Fibroblast of the aortic adventitia (primary cell): ENCODE data around the gene APOL2. TPM values are rescaled to one million over a fixed set of nuclear protein-coding genes. Genes with fewer than 3 reads are reported as not detected.

Experiments
- DNase-seq: peaks from one replicate; pipeline ENCODE4 v3.0.0-alpha.2; 2010; ENCODE audit warnings: low read depth
- H3K4me3 ChIP-seq: 2 replicates; pipeline ENCODE4 v1.5.1; 2011; ENCODE audit warnings: low read depth, mild to moderate bottlenecking, control low read depth, low read length, moderate library complexity
- total RNA-seq: library from RNA; depleted of rRNA; stranded (reverse); fragments of >200 nt; gene quantifications from 2 replicates; pipeline ENCODE4 v1.2.3, GENCODE V29; 2012; ENCODE audit warnings: low replicate concordance
- TF ChIP-seq, protein P1 (sequence below): IDR thresholded peaks from 2 replicates; pipeline ENCODE4 v1.5.1; 2011; ENCODE audit warnings: mild to moderate bottlenecking, low read length, control low read depth, inconsistent platforms; ENCODE audit not compliant: insufficient read depth

APOL2 gene, protein sequence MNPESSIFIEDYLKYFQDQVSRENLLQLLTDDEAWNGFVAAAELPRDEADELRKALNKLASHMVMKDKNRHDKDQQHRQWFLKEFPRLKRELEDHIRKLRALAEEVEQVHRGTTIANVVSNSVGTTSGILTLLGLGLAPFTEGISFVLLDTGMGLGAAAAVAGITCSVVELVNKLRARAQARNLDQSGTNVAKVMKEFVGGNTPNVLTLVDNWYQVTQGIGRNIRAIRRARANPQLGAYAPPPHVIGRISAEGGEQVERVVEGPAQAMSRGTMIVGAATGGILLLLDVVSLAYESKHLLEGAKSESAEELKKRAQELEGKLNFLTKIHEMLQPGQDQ
- 45.2 and 228 TPM in 2 replicates for total RNA-seq

DNA sequence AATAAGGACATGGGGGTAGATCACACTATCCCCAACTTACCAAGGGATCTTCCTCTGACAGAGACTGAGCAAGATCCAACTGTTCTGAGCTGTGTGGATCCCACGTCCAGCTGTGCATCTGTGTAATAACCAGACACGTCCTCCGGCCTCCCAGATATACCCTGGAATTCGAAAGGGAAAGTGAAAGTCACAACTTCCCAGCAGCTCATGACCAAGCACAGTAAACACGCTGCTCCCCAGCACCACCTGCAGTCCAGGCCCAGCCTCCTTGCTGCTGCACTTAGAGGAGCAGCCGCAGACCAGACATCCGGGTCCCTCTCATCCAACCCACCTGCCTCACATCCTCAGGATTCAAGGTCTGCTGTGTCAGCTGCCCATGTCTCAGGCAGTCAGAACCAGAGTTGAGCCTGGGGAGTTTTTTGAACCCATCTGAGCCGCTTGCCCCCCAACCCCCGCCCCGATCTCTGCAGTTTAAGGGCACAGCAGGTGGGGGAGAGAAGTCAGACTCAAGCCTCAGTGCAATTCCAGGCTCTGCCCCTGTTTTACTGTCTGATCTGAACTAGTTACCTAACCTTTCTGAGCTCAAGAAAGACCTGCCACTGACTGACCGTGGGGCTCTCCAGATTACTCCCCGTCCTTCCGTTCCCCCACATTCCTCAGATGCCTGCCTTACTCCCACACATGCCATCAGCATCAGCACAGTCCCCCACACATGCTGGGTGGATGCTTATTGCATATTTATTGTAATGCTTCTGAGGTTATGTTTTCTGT is at the start of gene APOL2:
Gene APOL2 (minus strand): TSS at position 127 of the 771 bp plus-strand sequence. CDS start 6,365 bp downstream, outside the sequence.
- H3K4me3 ChIP-seq: peak within 1 kb of the TSS; percentile 84
- peak; percentile 92 for DNase-seq
- TF ChIP-seq, protein P1, sequence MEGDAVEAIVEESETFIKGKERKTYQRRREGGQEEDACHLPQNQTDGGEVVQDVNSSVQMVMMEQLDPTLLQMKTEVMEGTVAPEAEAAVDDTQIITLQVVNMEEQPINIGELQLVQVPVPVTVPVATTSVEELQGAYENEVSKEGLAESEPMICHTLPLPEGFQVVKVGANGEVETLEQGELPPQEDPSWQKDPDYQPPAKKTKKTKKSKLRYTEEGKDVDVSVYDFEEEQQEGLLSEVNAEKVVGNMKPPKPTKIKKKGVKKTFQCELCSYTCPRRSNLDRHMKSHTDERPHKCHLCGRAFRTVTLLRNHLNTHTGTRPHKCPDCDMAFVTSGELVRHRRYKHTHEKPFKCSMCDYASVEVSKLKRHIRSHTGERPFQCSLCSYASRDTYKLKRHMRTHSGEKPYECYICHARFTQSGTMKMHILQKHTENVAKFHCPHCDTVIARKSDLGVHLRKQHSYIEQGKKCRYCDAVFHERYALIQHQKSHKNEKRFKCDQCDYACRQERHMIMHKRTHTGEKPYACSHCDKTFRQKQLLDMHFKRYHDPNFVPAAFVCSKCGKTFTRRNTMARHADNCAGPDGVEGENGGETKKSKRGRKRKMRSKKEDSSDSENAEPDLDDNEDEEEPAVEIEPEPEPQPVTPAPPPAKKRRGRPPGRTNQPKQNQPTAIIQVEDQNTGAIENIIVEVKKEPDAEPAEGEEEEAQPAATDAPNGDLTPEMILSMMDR: peak; percentile 87

DNA sequence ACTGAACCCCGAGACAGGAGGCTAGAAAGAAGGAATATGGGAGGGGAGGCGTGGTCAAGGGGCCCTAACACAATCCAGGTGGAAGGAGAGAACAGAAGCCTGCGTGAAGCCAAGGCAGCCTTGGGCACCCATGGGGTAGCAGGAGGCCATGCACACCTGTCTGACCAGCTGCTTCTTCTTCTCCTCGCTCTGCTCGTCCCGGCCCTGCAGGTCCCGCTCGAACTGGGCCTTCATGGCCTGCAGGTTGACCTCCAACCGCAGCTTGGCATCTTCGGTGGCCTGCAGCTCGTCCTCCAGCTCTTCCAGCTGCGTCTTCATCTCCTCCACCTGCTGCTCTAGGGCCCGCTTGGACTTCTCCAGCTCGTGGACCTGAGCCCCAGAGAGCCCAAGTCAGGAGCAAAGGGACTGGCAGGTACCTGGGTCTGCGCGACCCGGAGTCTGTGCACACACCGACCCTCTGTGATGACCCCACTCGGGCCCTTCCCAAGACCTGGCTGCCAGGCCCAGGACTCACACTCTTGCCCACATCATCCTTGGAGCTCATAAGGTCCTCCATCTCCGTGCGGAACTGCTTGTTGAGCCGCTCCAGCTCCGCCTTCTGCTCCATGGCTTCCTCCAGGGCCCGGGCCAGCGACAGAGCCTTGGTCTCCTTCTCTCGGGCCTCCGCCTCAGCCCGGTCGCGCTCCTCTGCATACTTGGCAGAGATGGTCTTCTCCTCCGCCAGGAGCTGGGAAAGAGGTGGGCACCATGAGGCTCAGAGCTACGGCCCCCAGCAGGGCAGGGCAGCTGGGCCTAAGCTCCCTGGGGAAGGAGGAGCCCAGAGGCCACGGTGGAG is 49.5 kb upstream of the APOL2 start:
- TF ChIP-seq, protein P1: no peak
- DNase-seq: no peak
- H3K4me3 ChIP-seq: no peak overlapping the region

DNA sequence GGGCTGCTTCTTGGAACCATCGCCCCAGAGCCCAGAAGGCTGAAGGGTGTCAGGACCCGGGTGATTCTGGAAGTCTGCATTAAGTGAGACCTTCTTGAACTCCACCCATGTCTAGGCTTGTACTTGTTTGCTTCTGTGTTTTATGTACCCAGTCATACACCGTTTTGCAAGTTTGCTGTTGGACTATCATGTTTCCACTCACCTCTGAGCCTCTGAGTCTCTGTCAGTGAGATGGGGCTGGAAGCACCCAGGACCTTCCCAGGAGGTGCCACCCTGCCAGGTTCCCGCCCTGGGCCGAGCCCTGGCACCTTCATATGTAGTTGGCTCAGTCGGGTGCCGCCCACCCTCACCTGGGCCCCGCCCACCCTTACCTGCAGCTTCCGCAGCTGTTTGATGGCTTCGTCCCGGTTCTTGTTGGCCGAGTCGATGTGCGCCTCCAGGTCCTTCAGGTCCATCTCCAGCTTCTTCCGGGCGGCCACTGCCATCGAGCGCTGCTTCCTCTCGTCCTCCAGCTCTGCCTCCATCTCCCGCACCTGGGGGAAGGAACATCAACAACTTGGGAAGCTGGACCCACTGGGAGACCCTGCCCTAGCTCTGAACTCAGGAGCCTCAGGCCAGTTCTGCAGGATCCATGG is 48.7 kb upstream of the APOL2 start:
- DNase-seq: no peak
- TF ChIP-seq, protein P1: no peak
- no peak overlapping the region for H3K4me3 ChIP-seq

DNA sequence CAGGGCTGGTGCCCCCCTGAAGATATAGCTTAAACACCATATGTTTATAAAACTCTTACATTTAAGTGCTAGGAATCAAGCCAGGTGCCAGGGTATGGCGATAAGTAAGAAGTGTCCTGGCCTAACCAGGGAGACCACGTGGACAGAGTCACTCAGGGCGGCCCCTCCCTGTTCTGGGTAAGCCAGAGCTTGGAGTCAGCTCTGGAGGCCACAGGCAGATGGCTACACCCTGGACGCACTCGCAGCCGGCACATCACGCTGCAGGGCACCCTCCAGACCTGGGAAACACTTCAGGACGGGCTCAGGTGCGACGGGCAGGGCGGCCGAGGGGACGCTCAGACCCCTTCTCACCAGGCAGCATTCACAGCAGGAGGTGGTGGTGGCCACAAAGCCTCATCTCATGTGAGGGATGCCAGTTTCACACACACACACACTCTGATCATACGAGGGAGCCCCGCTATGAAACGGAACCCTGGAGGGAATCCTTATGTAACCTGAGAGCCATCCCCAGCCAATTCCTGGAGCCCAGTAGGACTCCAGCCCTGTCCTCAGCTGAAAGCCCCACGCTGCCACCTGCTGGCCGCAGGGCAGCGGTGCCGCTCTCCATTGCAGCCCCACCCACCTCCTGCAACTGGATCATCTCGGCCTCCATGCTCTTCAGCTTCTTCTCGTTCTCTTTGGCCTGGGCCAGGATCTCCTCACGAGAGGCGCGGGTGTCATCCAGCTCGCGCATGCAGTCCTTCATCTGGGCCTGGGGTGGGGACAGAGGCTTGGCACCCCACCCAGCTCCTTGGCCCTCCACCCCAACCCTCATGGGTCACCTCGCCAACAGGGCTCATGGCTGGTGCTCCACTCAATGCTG is 47.0 kb upstream of the APOL2 start:
- TF ChIP-seq, protein P1: peak; percentile 97
- no peak overlapping the region for H3K4me3 ChIP-seq
- peak; percentile 80 for DNase-seq

DNA sequence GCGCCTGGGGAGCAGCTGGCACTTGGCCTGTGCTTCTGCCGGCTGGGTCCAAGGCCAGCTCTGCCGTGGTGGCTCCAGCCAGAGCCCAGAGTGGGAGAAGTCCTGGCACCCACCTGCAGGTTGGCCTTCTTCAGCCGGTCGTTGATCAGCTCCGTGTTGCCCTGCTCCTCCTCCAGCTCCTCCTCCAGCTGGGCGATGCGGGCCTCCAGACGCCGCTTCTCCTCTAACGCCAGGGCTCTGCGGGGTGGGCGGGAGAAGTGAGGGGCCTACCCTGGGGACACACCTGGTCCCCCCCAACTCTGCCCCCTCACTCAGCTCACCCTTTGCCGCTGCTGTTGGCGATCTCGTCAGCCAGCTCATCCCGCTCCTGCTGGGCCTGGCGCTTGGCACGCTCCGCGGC is 46.2 kb upstream of the APOL2 start:
- H3K4me3 ChIP-seq: no peak overlapping the region
- DNase-seq: no peak
- TF ChIP-seq, protein P1: no peak

DNA sequence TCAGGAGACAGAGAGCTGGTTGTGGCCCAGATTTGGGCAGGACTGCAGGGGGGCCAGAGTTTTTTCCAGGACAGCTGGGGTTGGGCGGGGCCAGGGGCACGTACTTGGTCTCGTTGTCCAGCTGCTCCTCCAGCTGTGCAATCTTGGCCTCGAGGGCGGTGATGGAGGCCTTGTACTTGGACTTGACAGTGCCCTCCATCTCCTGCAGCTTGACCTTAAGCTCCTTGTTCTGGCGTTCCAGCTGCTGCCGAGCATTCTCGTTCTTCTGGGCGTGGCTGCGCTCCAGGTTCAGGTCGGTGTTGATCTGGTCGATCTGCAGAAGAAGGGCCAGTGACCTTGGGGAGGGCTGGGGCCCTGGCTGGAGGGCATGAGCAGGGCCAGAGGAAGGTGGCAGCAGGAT is 45.7 kb upstream of the APOL2 start:
- H3K4me3 ChIP-seq: no peak overlapping the region
- TF ChIP-seq, protein P1: no peak
- DNase-seq: no peak
